DND-41 (cell line): ENCODE results near the gene REC114.

ENCODE experiments used
- ATAC-seq: fragments of 200-7000 bp; cut with Tn5 transposase; 3 replicates; pipeline ENCODE4 v1.9.1; 2021; ENCODE audit warnings: low read depth; ENCODE audit not compliant: insufficient read depth
- DNase-seq: peaks from one replicate; pipeline ENCODE4 v3.0.0-alpha.2; 2020
- H2AFZ ChIP-seq: 2 replicates; pipeline ENCODE4 v1.6.0; 2012; ENCODE audit warnings: low read depth, low read length
- H3K27ac ChIP-seq: 2 replicates; pipeline ENCODE4 v1.5.1; 2012; ENCODE audit warnings: low read length, inconsistent platforms
- H3K27me3 ChIP-seq: fragments of 200-600 bp; sonication (generic); 2 replicates; pipeline ENCODE4 v1.6.0; 2012; ENCODE audit warnings: low read length, mild to moderate bottlenecking, inconsistent platforms; ENCODE audit not compliant: insufficient read depth, poor library complexity
- H3K36me3 ChIP-seq: 2 replicates; pipeline ENCODE4 v1.5.1; 2012; ENCODE audit warnings: low read length, inconsistent platforms; ENCODE audit not compliant: insufficient read depth
- H3K4me1 ChIP-seq: 2 replicates; pipeline ENCODE4 v1.5.1; 2012; ENCODE audit warnings: mild to moderate bottlenecking, low read length; ENCODE audit not compliant: insufficient read depth
- H3K4me2 ChIP-seq: 2 replicates; pipeline ENCODE4 v1.6.0; 2012; ENCODE audit warnings: mild to moderate bottlenecking, moderate library complexity, low read length, inconsistent platforms; ENCODE audit not compliant: insufficient read depth
- H3K4me3 ChIP-seq, 2 experiments: fragments of 200-600 bp in 1 of 2; shearing (Covaris generic) in 1 of 2; 2 replicates each; pipeline ENCODE4 v1.5.1; 2012 to 2016; ENCODE audit warnings: inconsistent platforms in 2 of 2, low read length in 2 of 2, mild to moderate bottlenecking in 2 of 2, low read depth in 1 of 2, moderate library complexity in 1 of 2
- H3K79me2 ChIP-seq: 2 replicates; pipeline ENCODE4 v1.6.0; 2012; ENCODE audit warnings: low read length, inconsistent platforms; ENCODE audit not compliant: insufficient read depth
- H3K9ac ChIP-seq: 2 replicates; pipeline ENCODE4 v1.6.0; 2012; ENCODE audit warnings: low read depth, mild to moderate bottlenecking, inconsistent platforms, low read length, moderate library complexity
- H3K9me3 ChIP-seq: 2 replicates; pipeline ENCODE4 v1.5.1; 2012; ENCODE audit warnings: low read length, moderate library complexity, mild to moderate bottlenecking, inconsistent platforms; ENCODE audit not compliant: insufficient read depth, severe bottlenecking
- H4K20me1 ChIP-seq: 2 replicates; pipeline ENCODE4 v1.6.0; 2012; ENCODE audit warnings: low read length; ENCODE audit not compliant: insufficient read depth
- EZH2 ChIP-seq: IDR thresholded peaks from 3 replicates; pipeline ENCODE4 v1.6.1; 2012; ENCODE audit warnings: borderline replicate concordance, low read depth, mild to moderate bottlenecking, moderate library complexity, low read length, inconsistent platforms; ENCODE audit not compliant: severe bottlenecking
- TF ChIP-seq, protein P1 (sequence below): IDR thresholded peaks from 2 replicates; pipeline ENCODE4 v1.5.1; 2012; ENCODE audit warnings: borderline replicate concordance, low read length, moderate library complexity, mild to moderate bottlenecking; ENCODE audit not compliant: poor library complexity, severe bottlenecking; ENCODE audit errors: extremely low read depth

REC114 gene

GRCh38 chr15:73571346-73571745 is 128.4 kb downstream of the REC114 start:
- Histone ChIP-seq H3K79me2 (no peaks in the 10 kb centered on the region), H3K27me3 (no peaks in the 10 kb centered on the region), H3K9ac (no peak overlapping the region), H3K4me3 (no peak overlapping the region), H3K9me3 (no peaks in the 10 kb centered on the region), H3K36me3 (peaks cover 76% of the 10 kb centered on the region), H4K20me1 (no peaks in the 10 kb centered on the region), H2AFZ (no peak overlapping the region), H3K4me2 (no peak overlapping the region), H3K4me1 (no peaks in the 10 kb centered on the region), H3K27ac (no peak overlapping the region)
- DNase-seq (no peak), ATAC-seq (no peak)
- TF ChIP-seq, protein P1, sequence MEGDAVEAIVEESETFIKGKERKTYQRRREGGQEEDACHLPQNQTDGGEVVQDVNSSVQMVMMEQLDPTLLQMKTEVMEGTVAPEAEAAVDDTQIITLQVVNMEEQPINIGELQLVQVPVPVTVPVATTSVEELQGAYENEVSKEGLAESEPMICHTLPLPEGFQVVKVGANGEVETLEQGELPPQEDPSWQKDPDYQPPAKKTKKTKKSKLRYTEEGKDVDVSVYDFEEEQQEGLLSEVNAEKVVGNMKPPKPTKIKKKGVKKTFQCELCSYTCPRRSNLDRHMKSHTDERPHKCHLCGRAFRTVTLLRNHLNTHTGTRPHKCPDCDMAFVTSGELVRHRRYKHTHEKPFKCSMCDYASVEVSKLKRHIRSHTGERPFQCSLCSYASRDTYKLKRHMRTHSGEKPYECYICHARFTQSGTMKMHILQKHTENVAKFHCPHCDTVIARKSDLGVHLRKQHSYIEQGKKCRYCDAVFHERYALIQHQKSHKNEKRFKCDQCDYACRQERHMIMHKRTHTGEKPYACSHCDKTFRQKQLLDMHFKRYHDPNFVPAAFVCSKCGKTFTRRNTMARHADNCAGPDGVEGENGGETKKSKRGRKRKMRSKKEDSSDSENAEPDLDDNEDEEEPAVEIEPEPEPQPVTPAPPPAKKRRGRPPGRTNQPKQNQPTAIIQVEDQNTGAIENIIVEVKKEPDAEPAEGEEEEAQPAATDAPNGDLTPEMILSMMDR, result no peak
- no peak for TF ChIP-seq EZH2

DNA sequence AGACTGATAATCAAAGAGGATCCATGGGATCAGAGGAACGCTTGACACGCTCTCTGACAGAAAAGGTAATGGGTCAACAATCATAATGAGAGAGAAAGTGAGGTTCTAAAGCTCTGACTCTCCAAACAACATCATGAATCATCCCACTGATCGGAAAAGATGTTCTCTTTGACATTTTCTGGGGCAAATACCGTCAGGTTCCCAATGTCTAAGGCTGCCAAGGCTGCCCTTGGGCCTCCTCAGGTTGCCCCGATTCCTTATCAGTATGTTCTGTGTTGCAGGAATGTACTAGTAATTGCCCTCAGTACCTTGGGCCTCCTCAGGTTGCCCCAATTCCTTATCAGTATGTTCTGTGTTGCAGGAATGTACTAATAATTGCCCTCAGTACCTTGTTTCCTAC is 129.3 kb downstream of the REC114 start:
- Histone ChIP-seq H3K27ac (no peak overlapping the region), H3K79me2 (no peaks in the 10 kb centered on the region), H3K36me3 (peaks cover 72% of the 10 kb centered on the region), H2AFZ (no peak overlapping the region), H3K9me3 (no peaks in the 10 kb centered on the region), H3K27me3 (no peaks in the 10 kb centered on the region), H4K20me1 (no peaks in the 10 kb centered on the region), H3K9ac (no peak overlapping the region), H3K4me3 (no peak overlapping the region), H3K4me1 (no peaks in the 10 kb centered on the region), H3K4me2 (no peak overlapping the region)
- ATAC-seq, result no peak
- no peak for DNase-seq
- TF ChIP-seq, protein P1, result no peak
- no peak for TF ChIP-seq EZH2

DNA sequence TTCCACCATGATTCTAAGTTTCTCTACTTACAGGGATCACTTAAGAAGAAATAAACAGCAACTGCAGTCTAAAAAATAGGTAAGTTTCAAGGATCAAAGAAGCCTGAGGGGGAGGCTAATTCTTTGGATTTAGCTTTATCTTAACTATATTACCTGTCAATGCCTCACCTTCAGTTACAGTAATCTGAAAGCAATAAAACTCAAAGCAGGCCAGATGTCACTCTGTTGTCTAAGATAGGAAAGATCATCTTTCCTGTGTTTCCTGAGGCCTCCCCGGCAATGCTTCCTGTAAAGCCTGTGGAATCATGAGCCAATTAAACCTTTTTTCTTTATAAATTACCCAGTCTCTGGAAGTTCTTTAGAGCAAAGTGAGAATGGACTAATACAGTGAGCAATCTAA is 130.1 kb downstream of the REC114 start:
- Histone ChIP-seq H3K9ac (no peak overlapping the region), H3K27me3 (no peaks in the 10 kb centered on the region), H4K20me1 (no peaks in the 10 kb centered on the region), H3K36me3 (peaks cover 65% of the 10 kb centered on the region), H3K27ac (no peak overlapping the region), H3K4me2 (no peak overlapping the region), H2AFZ (no peak overlapping the region), H3K9me3 (no peaks in the 10 kb centered on the region), H3K4me3 (no peak overlapping the region), H3K79me2 (no peaks in the 10 kb centered on the region), H3K4me1 (no peaks in the 10 kb centered on the region)
- DNase-seq, result no peak
- ATAC-seq, result no peak
- no peak for TF ChIP-seq EZH2
- TF ChIP-seq, protein P1, result no peak

- no peak overlapping the region for H3K4me3 ChIP-seq
- no peaks in the 10 kb centered on the region for H3K27me3 ChIP-seq
- no peaks in the 10 kb centered on the region for H3K79me2 ChIP-seq
- H3K4me2 ChIP-seq, result no peak overlapping the region
- H3K4me1 ChIP-seq, result no peaks in the 10 kb centered on the region
- H3K9ac ChIP-seq, result no peak overlapping the region
- peaks cover 60% of the 10 kb centered on the region for H3K36me3 ChIP-seq
- DNase-seq (no peak), ATAC-seq (no peak)
- no peaks in the 10 kb centered on the region for H4K20me1 ChIP-seq
- H3K27ac ChIP-seq, result no peak overlapping the region
- H2AFZ ChIP-seq, result no peak overlapping the region
- no peak for TF ChIP-seq EZH2
- TF ChIP-seq, protein P1, result no peak
- H3K9me3 ChIP-seq, result no peaks in the 10 kb centered on the region
Measured at GRCh38 chr15:73573572-73573971, 130.6 kb downstream of the REC114 start.
